K562 (cell line): ENCODE measurements around the gene EDARADD. TPM values are rescaled to one million over a fixed set of nuclear protein-coding genes. Genes with fewer than 3 reads are reported as not detected.

Experiments used
- ATAC-seq: fragments of 200-7000 bp; cut with Tn5 transposase; 3 replicates; pipeline ENCODE4 v1.9.1; 2020; ENCODE audit warnings: moderate library complexity
- BruUV-seq: library from RNA; stranded (reverse); fragments of 400-500 nt; replicated peaks from 2 replicates; lab custom pipeline; 2021; lab: Mats Ljungman, UMichigan
- CTCF ChIA-PET: fragments of 300-600 bp; formaldehyde crosslinking; extraction: SDS; loops from one replicate; lab custom pipeline; 2021; ENCODE audit warnings: low intra/inter-chr PET ratio; lab: Yijun Ruan, JAX
- POLR2A ChIA-PET: fragments of 300-600, 350-650 bp; sonication (Branson Sonifier 250); formaldehyde crosslinking; extraction: SDS; loops from one replicate; lab custom pipeline; 2021; ENCODE audit warnings: antibody characterized with exemption, inconsistent platforms; lab: Yijun Ruan, JAX
- DNase-seq, 4 experiments: peaks; one replicate each; pipeline versions ENCODE4 v3.0.0 to v3.0.0-alpha.2; 2011 to 2018; ENCODE audit warnings: low spot score in 3 of 4, mixed read lengths in 3 of 4; ENCODE audit errors: extremely low read depth in 1 of 4
- FAIRE-seq: peaks from 2 replicates; lab custom pipeline; 2011; peaks lifted over from hg19 to GRCh38; lab: Jason Lieb, UNC
- H2AFZ ChIP-seq: 2 replicates; pipeline ENCODE4 v1.6.0; 2011; ENCODE audit warnings: low read depth, low read length, control low read depth, inconsistent platforms
- H3K27ac ChIP-seq: fragments of 200-600 bp; 3 replicates; pipeline ENCODE4 v1.8.0; 2011; ENCODE audit warnings: low read depth, mild to moderate bottlenecking, control low read depth, inconsistent platforms, low read length, moderate library complexity, mixed read lengths; ENCODE audit errors: extremely low read depth
- H3K27me3 ChIP-seq, 2 experiments: fragments of 300-600 bp in 1 of 2; 2 replicates in 1 of 2; 3 replicates in 1 of 2; pipeline versions ENCODE4 v1.6.0 to v1.8.0; 2011; ENCODE audit warnings: inconsistent platforms in 2 of 2, low read length in 2 of 2, mild to moderate bottlenecking in 1 of 2, mixed read lengths in 1 of 2, moderate library complexity in 1 of 2; ENCODE audit not compliant: control insufficient read depth in 2 of 2, insufficient read depth in 2 of 2
- H3K36me3 ChIP-seq: fragments of 300-600 bp; 3 replicates; pipeline ENCODE4 v1.8.0; 2011; ENCODE audit warnings: mild to moderate bottlenecking, low read length, inconsistent platforms; ENCODE audit not compliant: control insufficient read depth, insufficient read depth
- H3K4me1 ChIP-seq, 2 experiments: fragments of 200-600 bp in 1 of 2; replicated peaks in 1 of 2; 2 replicates in 1 of 2; 3 replicates in 1 of 2; pipeline versions ENCODE4 v1.5.1 to v1.8.0; 2011; ENCODE audit warnings: inconsistent platforms in 2 of 2, low read length in 2 of 2, mild to moderate bottlenecking in 1 of 2, mixed read lengths in 1 of 2, moderate library complexity in 1 of 2; ENCODE audit not compliant: control insufficient read depth in 2 of 2, insufficient read depth in 2 of 2
- H3K4me2 ChIP-seq: 2 replicates; pipeline ENCODE4 v1.6.1; 2011; ENCODE audit warnings: low read length, control low read depth, inconsistent platforms, mixed read lengths; ENCODE audit not compliant: insufficient read depth
- H3K4me3 ChIP-seq: fragments of 200-600 bp; sonication (generic), shearing (Covaris generic); 2 replicates; pipeline ENCODE4 v1.5.1; 2016; ENCODE audit warnings: control low read depth, inconsistent platforms
- H3K79me2 ChIP-seq: fragments of 200-600 bp; 3 replicates; pipeline ENCODE4 v1.8.0; 2011; ENCODE audit warnings: low read length, inconsistent platforms; ENCODE audit not compliant: control insufficient read depth, insufficient read depth
- H3K9ac ChIP-seq, 2 experiments: 2 replicates each; pipeline versions ENCODE4 v1.6.0 to v1.6.1; 2011; ENCODE audit warnings: low read depth in 2 of 2, low read length in 2 of 2, control low read depth in 1 of 2, inconsistent platforms in 1 of 2, mild to moderate bottlenecking in 1 of 2, mixed read lengths in 1 of 2; ENCODE audit not compliant: insufficient read depth in 1 of 2
- H3K9me1 ChIP-seq: one replicate; pipeline ENCODE4 v1.6.0; 2011; ENCODE audit warnings: inconsistent platforms, mild to moderate bottlenecking, low read length, moderate library complexity; ENCODE audit not compliant: control insufficient read depth, insufficient read depth
- H3K9me3 ChIP-seq: replicated peaks from 2 replicates; pipeline ENCODE4 v1.5.1; 2011; ENCODE audit warnings: low read depth, low read length, inconsistent platforms; ENCODE audit not compliant: control insufficient read depth, insufficient read depth
- H4K20me1 ChIP-seq: replicated peaks from 2 replicates; pipeline ENCODE4 v1.6.1; 2011; ENCODE audit warnings: low read length, inconsistent platforms, mixed read lengths; ENCODE audit not compliant: control insufficient read depth, insufficient read depth
- STAT5A ChIP-seq: IDR thresholded peaks from 2 replicates; pipeline ENCODE4 v1.6.1; 2012; ENCODE audit warnings: low read length, inconsistent platforms, borderline replicate concordance
- WGBS: fragments of 100-300 bp; shearing (Covaris generic); methylation state at CpG from one replicate; pipeline ENCODE4 v1.1.6; 2016; ENCODE audit warnings: low coverage, mixed read lengths; ENCODE audit not compliant: insufficient coverage; ENCODE audit errors: missing lambda C conversion rate; 5-methylcytosine and 5-hydroxymethylcytosine counted together
- in situ Hi-C: fragments of 300-500 bp; cut with MboI; formaldehyde crosslinking; loops from 4 replicates; pipeline ENCODE4 v1.15.0; 2018; ENCODE audit warnings: inconsistent platforms, mixed read lengths
- intact Hi-C: fragments of 100-400 bp; cut with micrococcal nuclease; formaldehyde crosslinking; loops from 2 replicates; pipeline ENCODE4 v1.14.2; 2022
- polyA plus RNA-seq, 8 experiments: library from polyadenylated mRNA; depleted of rRNA in 4 of 8; stranded (reverse) in 5 of 8; unstranded in 3 of 8; fragments of >200 nt; fragmentation: Nextera tagmentation in 2 of 8; fragmentation: Illumina TruSeq in 1 of 8; extraction: Ambion mirVana in 2 of 8; extraction: Trizol in 1 of 8; gene quantifications; 2 replicates each; pipeline versions ENCODE4 v1.2.1 to v1.2.3, GENCODE V29; 2011 to 2014; ENCODE audit warnings: inconsistent platforms in 1 of 8, missing spikeins in 1 of 8
- total RNA-seq, 7 experiments: library from RNA; depleted of rRNA in 6 of 7; stranded (reverse); fragments of >200 nt in 6 of 7; fragmentation: Illumina TruSeq in 2 of 7; extraction: Trizol in 2 of 7; gene quantifications; 2 replicates each; pipeline versions ENCODE4 v1.2.1 to v1.2.3, GENCODE V29; 2011 to 2021; ENCODE audit warnings: low replicate concordance in 1 of 7
- TF ChIP-seq, protein P1 (sequence below), 2 experiments: fragments of 450-650 bp; formaldehyde crosslinking in 1 of 2; IDR thresholded peaks; 2 replicates each; pipeline versions ENCODE4 v1.4.0 to v1.6.1; 2014 to 2020; ENCODE audit warnings: mild to moderate bottlenecking in 2 of 2, borderline replicate concordance in 1 of 2, low read depth in 1 of 2
- TF ChIP-seq, protein P2 (sequence below): sonication (generic); formaldehyde crosslinking; IDR thresholded peaks from 2 replicates; pipeline ENCODE4 v1.8.1; 2023; ENCODE audit warnings: mild to moderate bottlenecking, missing genetic modification reagents

EDARADD gene
- total and polyA plus RNA-seq, 9 of the 15 experiments (the other 6 are each of a cell fraction or from before 2014, with no cell fraction given): 0.46 to 32.4 (median 20.6) TPM

DNA sequence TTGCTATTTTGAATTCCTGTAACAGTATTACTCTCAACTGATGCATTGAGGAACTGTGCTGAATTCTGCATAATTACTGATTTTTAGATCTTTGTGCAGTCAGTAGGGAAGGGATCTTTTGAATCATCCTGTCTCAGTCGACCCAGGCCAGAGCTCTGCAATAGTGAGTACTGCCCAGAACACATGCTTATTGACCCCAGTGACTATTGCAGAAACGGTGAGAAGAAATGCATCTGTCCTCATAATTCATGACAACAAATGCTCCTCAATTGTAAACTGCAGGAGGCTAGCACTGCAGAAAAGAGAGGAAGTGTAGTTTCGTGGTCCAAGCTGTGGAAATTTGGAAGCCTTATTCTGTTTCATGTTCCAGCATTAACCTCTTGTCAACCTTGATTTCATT is 19.6 kb downstream of the EDARADD start:
- 47% methylated on average over 3 of the region's 3 CpGs for WGBS
- POLR2A ChIA-PET: interaction anchor here (1.0 to 3.4 kb wide), 2 partner anchors 18 to 28 kb away, joined by 4 to 12 read pairs; no protein-coding TSS in a partner anchor

More for the DNA sequence above, 19.6 kb downstream of the EDARADD start:
- no TSS peak for BruUV-seq
- DNase-seq (no peak), ATAC-seq (no peak), FAIRE-seq (no peak)
- no peak overlapping the region for H3K4me3 ChIP-seq
- no peaks in the 10 kb centered on the region for H3K79me2 ChIP-seq
- no peak overlapping the region for H3K9ac ChIP-seq
- H3K27me3 ChIP-seq: no peaks in the 10 kb centered on the region
- H2AFZ ChIP-seq: no peak overlapping the region
- no peak overlapping the region for H3K27ac ChIP-seq
- intact Hi-C loops: no loop called here
- peaks cover 0 to 7% of the 10 kb centered on the region in 2 experiments; a peak in 3 of 5 replicates for H3K4me1 ChIP-seq
- H4K20me1 ChIP-seq: no peaks in the 10 kb centered on the region
- in situ Hi-C loops: no loop called here
- no peak for TF ChIP-seq STAT5A
- TF ChIP-seq, protein P1, sequence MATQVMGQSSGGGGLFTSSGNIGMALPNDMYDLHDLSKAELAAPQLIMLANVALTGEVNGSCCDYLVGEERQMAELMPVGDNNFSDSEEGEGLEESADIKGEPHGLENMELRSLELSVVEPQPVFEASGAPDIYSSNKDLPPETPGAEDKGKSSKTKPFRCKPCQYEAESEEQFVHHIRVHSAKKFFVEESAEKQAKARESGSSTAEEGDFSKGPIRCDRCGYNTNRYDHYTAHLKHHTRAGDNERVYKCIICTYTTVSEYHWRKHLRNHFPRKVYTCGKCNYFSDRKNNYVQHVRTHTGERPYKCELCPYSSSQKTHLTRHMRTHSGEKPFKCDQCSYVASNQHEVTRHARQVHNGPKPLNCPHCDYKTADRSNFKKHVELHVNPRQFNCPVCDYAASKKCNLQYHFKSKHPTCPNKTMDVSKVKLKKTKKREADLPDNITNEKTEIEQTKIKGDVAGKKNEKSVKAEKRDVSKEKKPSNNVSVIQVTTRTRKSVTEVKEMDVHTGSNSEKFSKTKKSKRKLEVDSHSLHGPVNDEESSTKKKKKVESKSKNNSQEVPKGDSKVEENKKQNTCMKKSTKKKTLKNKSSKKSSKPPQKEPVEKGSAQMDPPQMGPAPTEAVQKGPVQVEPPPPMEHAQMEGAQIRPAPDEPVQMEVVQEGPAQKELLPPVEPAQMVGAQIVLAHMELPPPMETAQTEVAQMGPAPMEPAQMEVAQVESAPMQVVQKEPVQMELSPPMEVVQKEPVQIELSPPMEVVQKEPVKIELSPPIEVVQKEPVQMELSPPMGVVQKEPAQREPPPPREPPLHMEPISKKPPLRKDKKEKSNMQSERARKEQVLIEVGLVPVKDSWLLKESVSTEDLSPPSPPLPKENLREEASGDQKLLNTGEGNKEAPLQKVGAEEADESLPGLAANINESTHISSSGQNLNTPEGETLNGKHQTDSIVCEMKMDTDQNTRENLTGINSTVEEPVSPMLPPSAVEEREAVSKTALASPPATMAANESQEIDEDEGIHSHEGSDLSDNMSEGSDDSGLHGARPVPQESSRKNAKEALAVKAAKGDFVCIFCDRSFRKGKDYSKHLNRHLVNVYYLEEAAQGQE (IDR thresholded peaks at IDR 0.05; ENCODE audit: borderline replicate concordance): no peak
- TF ChIP-seq, protein P1 (CRISPR knock-in tag; IDR thresholded peaks at IDR 0.05; ENCODE audit: low read depth): no peak
- TF ChIP-seq, protein P2, sequence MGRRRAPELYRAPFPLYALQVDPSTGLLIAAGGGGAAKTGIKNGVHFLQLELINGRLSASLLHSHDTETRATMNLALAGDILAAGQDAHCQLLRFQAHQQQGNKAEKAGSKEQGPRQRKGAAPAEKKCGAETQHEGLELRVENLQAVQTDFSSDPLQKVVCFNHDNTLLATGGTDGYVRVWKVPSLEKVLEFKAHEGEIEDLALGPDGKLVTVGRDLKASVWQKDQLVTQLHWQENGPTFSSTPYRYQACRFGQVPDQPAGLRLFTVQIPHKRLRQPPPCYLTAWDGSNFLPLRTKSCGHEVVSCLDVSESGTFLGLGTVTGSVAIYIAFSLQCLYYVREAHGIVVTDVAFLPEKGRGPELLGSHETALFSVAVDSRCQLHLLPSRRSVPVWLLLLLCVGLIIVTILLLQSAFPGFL (CRISPR knock-in tag): no peak
- no peaks in the 10 kb centered on the region for H3K9me1 ChIP-seq
- no peaks in the 10 kb centered on the region for H3K9me3 ChIP-seq
- H3K4me2 ChIP-seq: no peak overlapping the region
- peaks cover 51% of the 10 kb centered on the region; the same call in 2 of the 3 replicates for H3K36me3 ChIP-seq
- CTCF ChIA-PET: no interaction called here
